HEK293 (cell line): Measurements from ENCODE around the gene GSS.
A peak's percentile ranks its signal among the peaks of the same experiment; 100 is the strongest.

Experiments
- CTCF ChIA-PET: fragments of 350-600 bp; formaldehyde crosslinking; extraction: SDS; loops from one replicate; lab custom pipeline; 2021; ENCODE audit warnings: antibody characterized with exemption; lab: Yijun Ruan, JAX
- POLR2A ChIA-PET: fragments of 300-600 bp; formaldehyde crosslinking; extraction: SDS; loops from one replicate; lab custom pipeline; 2020; ENCODE audit warnings: antibody characterized with exemption, inconsistent platforms; lab: Yijun Ruan, JAX
- H3K27ac ChIP-seq: fragments of 200-500 bp; sonication (Bioruptor generic); 2 replicates; pipeline ENCODE4 v1.5.1; 2014; ENCODE audit warnings: low read depth, low read length, control low read depth, inconsistent platforms; ENCODE audit errors: extremely low read depth
- H3K36me3 ChIP-seq, 2 experiments: fragments of 200-500 bp in 1 of 2; sonication (Bioruptor generic) in 1 of 2; 1 replicate in 1 of 2; 2 replicates in 1 of 2; pipeline ENCODE4 v1.5.1; 2014 to 2017; ENCODE audit warnings: inconsistent platforms in 2 of 2, low read length in 2 of 2; ENCODE audit not compliant: control insufficient read depth in 2 of 2, insufficient read depth in 1 of 2
- H3K4me1 ChIP-seq: fragments of 200-500 bp; sonication (Bioruptor generic); 2 replicates; pipeline ENCODE4 v1.5.1; 2014; ENCODE audit warnings: mild to moderate bottlenecking, low read length, inconsistent platforms; ENCODE audit not compliant: control insufficient read depth, insufficient read depth
- H3K4me3 ChIP-seq: 2 replicates; pipeline ENCODE4 v1.5.1; 2011; ENCODE audit warnings: low read depth, mild to moderate bottlenecking, control low read depth, low read length, moderate library complexity
- H3K9me3 ChIP-seq: fragments of 200-500 bp; sonication (Bioruptor generic); 2 replicates; pipeline ENCODE4 v1.5.1; 2014; ENCODE audit warnings: low read depth, low read length, inconsistent platforms; ENCODE audit not compliant: control insufficient read depth, insufficient read depth
- GLI4 ChIP-seq: fragments of 450-650 bp; formaldehyde crosslinking; IDR thresholded peaks from 2 replicates; pipeline ENCODE4 v1.5.1; 2016; ENCODE audit warnings: missing biosample characterization, missing genetic modification characterization
- INSM2 ChIP-seq: fragments of 450-650 bp; formaldehyde crosslinking; IDR thresholded peaks from 2 replicates; pipeline ENCODE4 v1.5.1; 2016; ENCODE audit warnings: missing biosample characterization, missing genetic modification characterization
- KLF16 ChIP-seq: fragments of 450-650 bp; formaldehyde crosslinking; IDR thresholded peaks from 2 replicates; pipeline ENCODE4 v1.5.1; 2017; ENCODE audit warnings: missing biosample characterization, missing genetic modification characterization
- MYNN ChIP-seq: fragments of 450-650 bp; formaldehyde crosslinking; IDR thresholded peaks from 2 replicates; pipeline ENCODE4 v1.5.1; 2016; ENCODE audit warnings: missing biosample characterization, missing genetic modification characterization, borderline replicate concordance
- SCRT1 ChIP-seq: fragments of 450-650 bp; formaldehyde crosslinking; IDR thresholded peaks from 2 replicates; pipeline ENCODE4 v1.5.1; 2016; ENCODE audit warnings: missing biosample characterization, missing genetic modification characterization, borderline replicate concordance
- SETDB1 ChIP-seq: IDR thresholded peaks from one replicate; pipeline ENCODE4 v1.6.1; 2017; ENCODE audit warnings: mild to moderate bottlenecking, low read length, moderate library complexity, mixed read lengths; ENCODE audit not compliant: insufficient read length
- ZBTB48 ChIP-seq: fragments of 450-650 bp; formaldehyde crosslinking; IDR thresholded peaks from 2 replicates; pipeline ENCODE4 v1.5.1; 2016; ENCODE audit warnings: missing biosample characterization, missing genetic modification characterization
- ZBTB7A ChIP-seq: fragments of 450-650 bp; formaldehyde crosslinking; IDR thresholded peaks from 2 replicates; pipeline ENCODE4 v1.5.1; 2016; ENCODE audit warnings: low read depth, missing biosample characterization, missing genetic modification characterization
- ZFHX2 ChIP-seq: fragments of 450-650 bp; formaldehyde crosslinking; conservative IDR thresholded peaks from 2 replicates; pipeline ENCODE4 v1.5.1; 2016; ENCODE audit warnings: missing biosample characterization, missing genetic modification characterization
- ZFP69B ChIP-seq: fragments of 450-650 bp; formaldehyde crosslinking; IDR thresholded peaks from 2 replicates; pipeline ENCODE4 v1.5.1; 2016; ENCODE audit warnings: missing biosample characterization, missing genetic modification characterization
- ZNF211 ChIP-seq: fragments of 450-650 bp; formaldehyde crosslinking; IDR thresholded peaks from 2 replicates; pipeline ENCODE4 v1.5.1; 2016; ENCODE audit warnings: low read depth, missing biosample characterization, missing genetic modification characterization
- ZNF26 ChIP-seq: fragments of 450-650 bp; formaldehyde crosslinking; IDR thresholded peaks from 2 replicates; pipeline ENCODE4 v1.5.1; 2016; ENCODE audit warnings: missing biosample characterization, missing genetic modification characterization
- ZNF292 ChIP-seq: fragments of 450-650 bp; formaldehyde crosslinking; IDR thresholded peaks from 2 replicates; pipeline ENCODE4 v1.5.1; 2016; ENCODE audit warnings: low read depth, missing biosample characterization, missing genetic modification characterization, borderline replicate concordance
- ZNF426 ChIP-seq: fragments of 450-650 bp; formaldehyde crosslinking; IDR thresholded peaks from 2 replicates; pipeline ENCODE4 v1.5.1; 2017; ENCODE audit warnings: missing biosample characterization, missing genetic modification characterization, mild to moderate bottlenecking, inconsistent platforms, moderate library complexity
- ZNF623 ChIP-seq: fragments of 450-650 bp; formaldehyde crosslinking; IDR thresholded peaks from 2 replicates; pipeline ENCODE4 v1.5.1; 2016; ENCODE audit warnings: missing biosample characterization, missing genetic modification characterization
- ZNF747 ChIP-seq: fragments of 450-650 bp; formaldehyde crosslinking; IDR thresholded peaks from 2 replicates; pipeline ENCODE4 v1.5.1; 2016; ENCODE audit warnings: missing biosample characterization, missing genetic modification characterization
- ZNF830 ChIP-seq: fragments of 450-650 bp; IDR thresholded peaks from 2 replicates; pipeline ENCODE4 v1.5.0; 2018; ENCODE audit warnings: missing biosample characterization, missing genetic modification characterization, low read depth, mild to moderate bottlenecking, moderate library complexity
- ZSCAN18 ChIP-seq: fragments of 450-650 bp; formaldehyde crosslinking; IDR thresholded peaks from 2 replicates; pipeline ENCODE4 v1.5.1; 2016; ENCODE audit warnings: missing biosample characterization, missing genetic modification characterization

The GSS gene

GRCh38 chr20:34931771-34932170, 23.8 kb downstream of the GSS start:
- Histone ChIP-seq H3K4me3 (no peak overlapping the region), H3K4me1 (no peaks in the 10 kb centered on the region), H3K27ac (no peak overlapping the region), H3K36me3 (peaks cover 0 to 89% of the 10 kb centered on the region in 2 experiments; a peak in 2 of 3 replicates), H3K9me3 (no peaks in the 10 kb centered on the region)
- CTCF ChIA-PET = interaction anchor here (0.9 kb wide), 1 partner anchor 58 kb away, joined by 4 read pairs; no protein-coding TSS in a partner anchor
- TF ChIP-seq ZNF211 (no peak), ZFHX2 (tag by site-specific recombination) (peak; percentile 36; the same call in 1 of the 2 replicates)
- POLR2A ChIA-PET = no interaction called here

GRCh38 chr20:34928411-34928810, 27.2 kb downstream of the GSS start:
- TF ChIP-seq ZBTB7A = no peak
- no peak for TF ChIP-seq MYNN (tag by site-specific recombination)
- TF ChIP-seq ZSCAN18 (tag by site-specific recombination) = no peak
- TF ChIP-seq ZNF623 (tag by site-specific recombination) = no peak
- TF ChIP-seq SETDB1 = no peak
- no peak for TF ChIP-seq INSM2 (tag by site-specific recombination)
- TF ChIP-seq SCRT1 (tag by site-specific recombination) = no peak
- no peak for TF ChIP-seq KLF16 (tag by site-specific recombination)
- TF ChIP-seq ZFP69B (tag by site-specific recombination) = no peak
- no peaks in the 10 kb centered on the region for H3K4me1 ChIP-seq
- H3K27ac ChIP-seq = no peak overlapping the region
- POLR2A ChIA-PET = no interaction called here
- peaks cover 0 to 89% of the 10 kb centered on the region in 2 experiments; a peak in 2 of 3 replicates for H3K36me3 ChIP-seq
- CTCF ChIA-PET = interaction anchor here (0.6 to 0.7 kb wide), 3 partner anchors 16 to 166 kb away, joined by 4 to 6 read pairs (median 4); no protein-coding TSS in a partner anchor
- H3K4me3 ChIP-seq = no peak overlapping the region
- no peaks in the 10 kb centered on the region for H3K9me3 ChIP-seq

- POLR2A ChIA-PET = interaction anchor here (0.6 kb wide), 1 partner anchor 28 kb away, joined by 3 read pairs; no protein-coding TSS in a partner anchor
- no peak for TF ChIP-seq ZNF426 (tag by site-specific recombination)
- H3K36me3 ChIP-seq = peaks cover 0 to 89% of the 10 kb centered on the region in 2 experiments; a peak in 2 of 3 replicates
These were observed 27.9 kb downstream of the GSS start for GRCh38 chr20:34927736-34928135.

GRCh38 chr20:34926581-34926980, 29.0 kb downstream of the GSS start:
- no peak overlapping the region for H3K27ac ChIP-seq
- POLR2A ChIA-PET = no interaction called here
- peaks cover 0 to 82% of the 10 kb centered on the region in 2 experiments; a peak in 2 of 3 replicates for H3K36me3 ChIP-seq
- no peaks in the 10 kb centered on the region for H3K9me3 ChIP-seq
- CTCF ChIA-PET = no interaction called here
- TF ChIP-seq ZNF747 (tag by site-specific recombination) (no peak), ZNF830 (no peak), ZNF426 (tag by site-specific recombination) (no peak), ZNF26 (no peak), GLI4 (tag by site-specific recombination) (no peak), ZNF292 (tag by site-specific recombination) (no peak), ZBTB48 (tag by site-specific recombination) (no peak)
- H3K4me3 ChIP-seq = no peak overlapping the region
- no peaks in the 10 kb centered on the region for H3K4me1 ChIP-seq

More at GRCh38 chr20:34927736-34928135, 27.9 kb downstream of the GSS start:
- CTCF ChIA-PET = interaction anchor here (0.6 to 0.7 kb wide), 2 partner anchors 15 to 167 kb away, joined by 4 read pairs; no protein-coding TSS in a partner anchor
- Histone ChIP-seq H3K9me3 (no peaks in the 10 kb centered on the region), H3K27ac (no peak overlapping the region), H3K4me1 (no peaks in the 10 kb centered on the region), H3K4me3 (no peak overlapping the region)
